ENCODE measurements around the gene DLG3.

The DLG3 gene

DNA sequence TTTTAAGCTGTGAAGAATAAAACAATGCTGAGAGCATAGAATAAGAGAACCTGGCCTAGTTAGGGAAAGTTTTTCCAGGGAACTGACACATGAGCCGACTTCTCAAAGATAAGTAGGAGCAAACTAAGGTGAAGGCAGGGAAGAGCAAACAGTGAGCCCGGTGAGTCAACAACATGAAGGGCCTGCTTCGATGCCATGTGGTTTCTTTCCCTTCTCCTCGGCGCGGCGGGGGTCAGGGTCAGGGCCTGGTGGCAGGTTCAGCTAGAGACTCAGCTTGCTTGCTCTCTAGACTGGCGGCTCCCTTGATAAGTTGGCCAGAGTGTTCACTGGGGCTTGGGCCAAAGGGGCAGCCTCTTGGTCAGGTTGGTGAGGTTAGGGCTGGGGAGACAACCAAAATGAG, 81.1 kb downstream of the DLG3 start:
- no peak for DNase-seq

- DNase-seq, result no peak
Observed at GRCh38 chrX:70527053-70527452, 82.4 kb downstream of the DLG3 start.

- no peak for DNase-seq
Observed at GRCh38 chrX:70527610-70528345, 83.1 kb downstream of the DLG3 start.

GRCh38 chrX:70535198-70535597, 90.6 kb downstream of the DLG3 start:
- DNase-seq, result no peak

GRCh38 chrX:70549429-70549828, 104.8 kb downstream of the DLG3 start:
- no peak for DNase-seq

GRCh38 chrX:70552130-70552704, 107.6 kb downstream of the DLG3 start:
- no peak for DNase-seq

- DNase-seq, result no peak
Observed at GRCh38 chrX:70553516-70553915, 108.9 kb downstream of the DLG3 start.

GRCh38 chrX:70554081-70554480, 109.4 kb downstream of the DLG3 start:
- no peak for DNase-seq

DNA sequence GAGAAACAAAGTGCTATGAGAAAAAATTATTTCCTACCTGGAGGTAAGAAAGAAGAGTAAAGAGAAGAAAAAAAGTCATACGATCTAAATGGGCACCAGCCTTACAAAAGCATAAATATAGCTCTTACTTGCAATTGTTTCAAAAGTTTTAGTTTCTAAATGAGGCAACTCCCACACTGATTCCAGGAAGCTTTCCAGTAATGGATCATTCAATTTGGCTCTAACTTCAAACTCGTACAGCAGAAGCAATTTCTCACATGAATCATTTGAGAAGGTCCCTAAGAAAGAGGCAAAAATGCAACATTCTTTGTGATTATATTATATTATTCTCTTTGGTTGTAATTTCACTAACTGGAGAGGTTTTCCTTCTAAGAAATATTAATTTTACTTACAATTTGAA, 109.9 kb downstream of the DLG3 start:
- no peak for DNase-seq

DNA sequence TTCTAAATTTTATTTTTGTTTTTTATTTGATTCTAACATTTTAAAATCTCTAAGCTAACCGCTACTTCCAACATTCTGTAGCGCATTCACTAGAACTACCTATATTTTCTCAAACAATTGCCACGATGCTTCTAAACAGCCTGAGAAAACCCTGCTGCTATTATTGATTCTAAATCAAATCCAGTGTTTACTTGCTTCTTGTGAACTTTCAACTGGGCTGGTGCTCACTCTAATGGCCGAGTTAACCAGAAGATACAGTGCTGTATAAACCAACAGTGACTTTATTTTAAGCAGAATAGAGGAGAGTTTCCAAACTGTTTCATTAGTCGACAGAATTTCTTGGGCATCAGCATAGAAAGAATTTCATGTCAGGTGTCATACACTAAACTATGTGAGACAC, 110.3 kb downstream of the DLG3 start:
- no peak for DNase-seq
